IPS-NIHi7 (cell line): ENCODE results near the gene ZNF280A.
A peak's percentile ranks its signal among the peaks of the same experiment; 100 is the strongest.
"Not testable (repeated sequence)": the region's sequence is repeated elsewhere in the genome, so short reads cannot be mapped to it uniquely, and the experiment has no call there.

Experiments used
- DNase-seq: peaks from one replicate; pipeline ENCODE4 v3.0.0; 2012; ENCODE audit warnings: mixed read lengths; ENCODE audit errors: extremely low spot score

Gene ZNF280A

GRCh38 chr22:22538226-22538989 lies 18.3 kb upstream of the ZNF280A start:
- no peak for DNase-seq

GRCh38 chr22:22536916-22537315 lies 16.8 kb upstream of the ZNF280A start:
- no peak for DNase-seq

- no peak for DNase-seq
Observed at GRCh38 chr22:22536515-22536914, 16.4 kb upstream of the ZNF280A start.

- DNase-seq = no peak
Observed at GRCh38 chr22:22535662-22536061, 15.6 kb upstream of the ZNF280A start.

- no peak for DNase-seq
Observed at GRCh38 chr22:22534604-22535415, 14.7 kb upstream of the ZNF280A start.

GRCh38 chr22:22533863-22534262 lies 13.8 kb upstream of the ZNF280A start:
- DNase-seq = no peak

- no peak for DNase-seq
Observed at GRCh38 chr22:22533417-22533816, 13.3 kb upstream of the ZNF280A start.

- not testable (repeated sequence) for DNase-seq
Observed at GRCh38 chr22:22532547-22533071, 12.5 kb upstream of the ZNF280A start.

GRCh38 chr22:22531770-22532546 lies 11.9 kb upstream of the ZNF280A start:
- DNase-seq = no peak

- DNase-seq = no peak
Observed at GRCh38 chr22:22528780-22529179, 8.7 kb upstream of the ZNF280A start.

- no peak for DNase-seq
Observed at GRCh38 chr22:22527312-22527711, 7.2 kb upstream of the ZNF280A start.

- DNase-seq = no peak
Observed at GRCh38 chr22:22526125-22526912, 6.2 kb upstream of the ZNF280A start.

GRCh38 chr22:22523494-22523893 lies 3.4 kb upstream of the ZNF280A start:
- DNase-seq = no peak

GRCh38 chr22:22521631-22522030 lies 1.6 kb upstream of the ZNF280A start:
- DNase-seq = no peak

- DNase-seq = peak; percentile 10
Observed at GRCh38 chr22:22520667-22521602, 865 bp upstream of the ZNF280A start.

GRCh38 chr22:22519591-22519990 lies 479 bp downstream of the ZNF280A start:
- no peak for DNase-seq

GRCh38 chr22:22516992-22517391 lies 3.1 kb downstream of the ZNF280A start:
- no peak for DNase-seq

GRCh38 chr22:22515890-22516289 lies 4.2 kb downstream of the ZNF280A start:
- DNase-seq = no peak

GRCh38 chr22:22514431-22514830 lies 5.6 kb downstream of the ZNF280A start:
- DNase-seq = not testable (repeated sequence)

- no peak for DNase-seq
Observed at GRCh38 chr22:22513619-22514018, 6.5 kb downstream of the ZNF280A start.
